HCT116 (cell line): ENCODE results near the gene SLC35F1.
A peak's percentile ranks its signal among the peaks of the same experiment; 100 is the strongest.

Source experiments
- ATF3 ChIP-seq: IDR thresholded peaks from 2 replicates; pipeline ENCODE4 v1.6.1; 2012
- CEBPB ChIP-seq: IDR thresholded peaks from 2 replicates; pipeline ENCODE4 v1.6.1; 2012; ENCODE audit warnings: low read depth
- CTCF ChIP-seq, 3 experiments: fragments of 200-600 bp in 1 of 3; sonication (generic) in 1 of 3; IDR thresholded peaks in 2 of 3; conservative IDR thresholded peaks in 1 of 3; 2 replicates each; pipeline ENCODE4 v1.5.1; 2012 to 2017; ENCODE audit warnings: low read depth in 2 of 3, low read length in 2 of 3, antibody characterized with exemption in 1 of 3, borderline replicate concordance in 1 of 3, control low read depth in 1 of 3, mild to moderate bottlenecking in 1 of 3, mixed read lengths in 1 of 3, mixed run types in 1 of 3, moderate library complexity in 1 of 3; ENCODE audit not compliant: insufficient read depth in 1 of 3
- EZH2 ChIP-seq: fragments of 200-600 bp; sonication (generic); IDR thresholded peaks from 2 replicates; pipeline ENCODE4 v1.6.1; 2017; ENCODE audit warnings: antibody characterized with exemption, mixed run types
- EZH2phosphoT487 ChIP-seq: fragments of 200-600 bp; IDR thresholded peaks from 2 replicates; pipeline ENCODE4 v1.6.1; 2018; ENCODE audit warnings: antibody characterized with exemption, borderline replicate concordance
- POLR2A ChIP-seq: IDR thresholded peaks from 2 replicates; pipeline ENCODE4 v1.7.0; 2011; ENCODE audit warnings: borderline replicate concordance; ENCODE audit not compliant: insufficient read depth, insufficient read length; ENCODE audit errors: extremely low read depth
- POLR2AphosphoS5 ChIP-seq: IDR thresholded peaks from 2 replicates; pipeline ENCODE4 v1.6.1; 2011; ENCODE audit warnings: mild to moderate bottlenecking, low read depth, low read length, moderate library complexity
- SP1 ChIP-seq: IDR thresholded peaks from 2 replicates; pipeline ENCODE4 v1.6.1; 2012; ENCODE audit warnings: low read depth
- YY1 ChIP-seq: IDR thresholded peaks from 2 replicates; pipeline ENCODE4 v1.6.1; 2011; ENCODE audit warnings: low read length, low read depth, moderate library complexity, mild to moderate bottlenecking; ENCODE audit not compliant: insufficient replicate concordance; ENCODE audit errors: extremely low read depth
- ZNF274 ChIP-seq: fragments of 200-500 bp; sonication (Bioruptor generic); IDR thresholded peaks from 2 replicates; pipeline ENCODE4 v1.6.1; 2014; ENCODE audit warnings: mild to moderate bottlenecking, low read depth, low read length, inconsistent platforms

GRCh38 chr6:118281291-118281690 is 374.2 kb downstream of the SLC35F1 start:
- no peak for TF ChIP-seq POLR2A
- TF ChIP-seq CTCF (IDR thresholded peaks at IDR 0.05 in 2 of 3, conservative IDR thresholded peaks at IDR 0.05 in 1 of 3; ENCODE audit: borderline replicate concordance in 1 of 3, insufficient read depth in 1 of 3, low read depth in 2 of 3, low read length in 2 of 3), result peak in 1 of 3 experiments; percentile 15; a peak in 1 of 6 replicates
- TF ChIP-seq ZNF274, result no peak
- TF ChIP-seq YY1, result no peak
- TF ChIP-seq ATF3, result no peak
- no peak for TF ChIP-seq EZH2
- no peak for TF ChIP-seq CEBPB
- TF ChIP-seq POLR2AphosphoS5, result no peak
- no peak for TF ChIP-seq EZH2phosphoT487
- no peak for TF ChIP-seq SP1
